H1 (cell line): ENCODE data around the gene SOWAHC. TPM values are rescaled to one million over a fixed set of nuclear protein-coding genes. Genes with fewer than 3 reads are reported as not detected.

ENCODE experiments used
- CTCF ChIA-PET: fragments of 300-600 bp; sonication (Branson Sonifier 250); formaldehyde crosslinking; loops from one replicate; lab custom pipeline; 2021; ENCODE audit not compliant: partially characterized antibody; lab: Charles Lee
- POLR2A ChIA-PET: fragments of 300-600 bp; sonication (Branson Sonifier 250); formaldehyde crosslinking; loops from one replicate; lab custom pipeline; 2021; ENCODE audit warnings: inconsistent platforms; ENCODE audit not compliant: partially characterized antibody; lab: Charles Lee
- DNase-seq, 2 experiments: peaks; one replicate each; pipeline versions ENCODE4 v3.0.0 to v3.0.0-alpha.2; 2010 to 2022; ENCODE audit warnings: low spot score in 2 of 2, low read depth in 1 of 2, mixed read lengths in 1 of 2
- FAIRE-seq: peaks from 2 replicates; lab custom pipeline; 2011; peaks lifted over from hg19 to GRCh38; lab: Jason Lieb, UNC
- H2AFZ ChIP-seq: 2 replicates; pipeline ENCODE4 v1.8.1; 2012; ENCODE audit warnings: low read length, inconsistent platforms
- H2AK5ac ChIP-seq: 2 replicates; pipeline ENCODE4 v1.6.1; 2013; ENCODE audit warnings: low read depth, low read length
- H2BK120ac ChIP-seq: replicated peaks from 2 replicates; pipeline ENCODE3; 2013; ENCODE audit warnings: low read depth, low read length, inconsistent platforms
- H2BK12ac ChIP-seq: 2 replicates; pipeline ENCODE4 v1.6.1; 2013; ENCODE audit warnings: low read depth, low read length
- H2BK15ac ChIP-seq: 2 replicates; pipeline ENCODE4 v1.6.1; 2013; ENCODE audit warnings: low read length
- H2BK20ac ChIP-seq: 2 replicates; pipeline ENCODE4 v1.6.1; 2013; ENCODE audit warnings: low read length
- H2BK5ac ChIP-seq: 2 replicates; pipeline ENCODE4 v1.6.1; 2013; ENCODE audit warnings: low read depth, low read length
- H3K14ac ChIP-seq: 2 replicates; pipeline ENCODE4 v1.6.1; 2013; ENCODE audit warnings: inconsistent platforms; ENCODE audit not compliant: insufficient read length
- H3K18ac ChIP-seq: 2 replicates; pipeline ENCODE4 v1.6.1; 2013; ENCODE audit warnings: low read length; ENCODE audit errors: extremely low read depth
- H3K23ac ChIP-seq: 2 replicates; pipeline ENCODE4 v1.6.1; 2013; ENCODE audit warnings: inconsistent platforms; ENCODE audit not compliant: insufficient read length
- H3K23me2 ChIP-seq: 2 replicates; pipeline ENCODE4 v1.6.1; 2013; ENCODE audit warnings: low read depth, low read length
- H3K27ac ChIP-seq: 2 replicates; pipeline ENCODE4 v1.6.1; 2011; ENCODE audit warnings: low read depth, low read length, inconsistent platforms
- H3K27me3 ChIP-seq, 4 experiments: replicated peaks in 1 of 4; 1 replicate in 1 of 4; 2 replicates in 3 of 4; pipeline versions ENCODE4 v1.6.1 to v1.8.1; 2011 to 2013; ENCODE audit warnings: low read length in 3 of 4, mild to moderate bottlenecking in 3 of 4, inconsistent platforms in 2 of 4, mixed read lengths in 2 of 4, moderate library complexity in 1 of 4; ENCODE audit not compliant: control insufficient read depth in 3 of 4, insufficient read depth in 3 of 4; ENCODE audit errors: extremely low read depth in 1 of 4
- H3K36me3 ChIP-seq, 4 experiments: 2 replicates each; pipeline versions ENCODE4 v1.6.1 to v1.8.1; 2011 to 2013; ENCODE audit warnings: mild to moderate bottlenecking in 4 of 4, low read length in 3 of 4, moderate library complexity in 2 of 4, control low read depth in 1 of 4, inconsistent platforms in 1 of 4; ENCODE audit not compliant: insufficient read depth in 4 of 4, control insufficient read depth in 2 of 4
- H3K4ac ChIP-seq: replicated peaks from 2 replicates; pipeline ENCODE3; 2013; ENCODE audit warnings: low read length, low read depth, mixed read lengths, inconsistent platforms; ENCODE audit not compliant: insufficient read length
- H3K4me1 ChIP-seq, 4 experiments: replicated peaks in 1 of 4; 1 replicate in 1 of 4; 2 replicates in 3 of 4; pipeline versions ENCODE4 v1.6.1 to v1.8.1; 2011 to 2013; ENCODE audit warnings: low read length in 3 of 4, inconsistent platforms in 2 of 4, mixed read lengths in 1 of 4; ENCODE audit not compliant: insufficient read depth in 4 of 4, control insufficient read depth in 3 of 4
- H3K4me2 ChIP-seq, 2 experiments: 2 replicates each; pipeline versions ENCODE4 v1.6.1 to v1.8.1; 2011 to 2013; ENCODE audit warnings: low read depth in 2 of 2, low read length in 2 of 2, control low read depth in 1 of 2, inconsistent platforms in 1 of 2, mild to moderate bottlenecking in 1 of 2; ENCODE audit not compliant: insufficient read depth in 1 of 2
- H3K4me3 ChIP-seq, 4 experiments: fragments of 200-600, 300-600 bp in 1 of 4; sonication (generic), shearing (Covaris generic), sonication (Bioruptor Twin) in 1 of 4; 2 replicates each; pipeline versions ENCODE4 v1.5.1 to v1.8.1; 2011 to 2016; ENCODE audit warnings: low read length in 4 of 4, low read depth in 3 of 4, control low read depth in 2 of 4, inconsistent platforms in 2 of 4, mild to moderate bottlenecking in 2 of 4, mixed read lengths in 1 of 4, moderate library complexity in 1 of 4; ENCODE audit not compliant: insufficient read depth in 2 of 4; ENCODE audit errors: extremely low read depth in 1 of 4
- H3K56ac ChIP-seq: replicated peaks from 2 replicates; pipeline ENCODE3; 2013; ENCODE audit warnings: low read depth, mild to moderate bottlenecking, mixed read lengths, low read length, inconsistent platforms; ENCODE audit not compliant: insufficient read length
- H3K79me1 ChIP-seq: 2 replicates; pipeline ENCODE4 v1.6.1; 2013; ENCODE audit warnings: low read depth, low read length, control low read depth
- H3K79me2 ChIP-seq, 2 experiments: 2 replicates each; pipeline versions ENCODE4 v1.6.1 to v1.8.1; 2012 to 2013; ENCODE audit warnings: low read length in 2 of 2, mild to moderate bottlenecking in 2 of 2, inconsistent platforms in 1 of 2; ENCODE audit not compliant: insufficient read depth in 2 of 2, control insufficient read depth in 1 of 2
- H3K9ac ChIP-seq, 4 experiments: replicated peaks in 1 of 4; 1 replicate in 1 of 4; 2 replicates in 3 of 4; pipeline versions ENCODE4 v1.6.1 to v1.8.1; 2011 to 2013; ENCODE audit warnings: low read depth in 3 of 4, low read length in 3 of 4, control low read depth in 2 of 4, mild to moderate bottlenecking in 2 of 4, moderate library complexity in 2 of 4, inconsistent platforms in 1 of 4; ENCODE audit errors: extremely low read depth in 1 of 4
- H3K9me3 ChIP-seq, 2 experiments: 2 replicates each; pipeline versions ENCODE4 v1.6.1 to v1.8.1; 2012 to 2013; ENCODE audit warnings: mild to moderate bottlenecking in 2 of 2, moderate library complexity in 2 of 2, control low read depth in 1 of 2, inconsistent platforms in 1 of 2, low read depth in 1 of 2, low read length in 1 of 2, mixed read lengths in 1 of 2; ENCODE audit not compliant: insufficient read depth in 2 of 2
- H4K20me1 ChIP-seq, 2 experiments: replicated peaks in 1 of 2; 2 replicates each; pipeline versions ENCODE3 to v1.8.1; 2011 to 2013; ENCODE audit warnings: inconsistent platforms in 2 of 2, low read length in 2 of 2, mild to moderate bottlenecking in 1 of 2; ENCODE audit not compliant: insufficient read depth in 2 of 2, control insufficient read depth in 1 of 2
- H4K5ac ChIP-seq: 2 replicates; pipeline ENCODE4 v1.6.1; 2013; ENCODE audit warnings: low read length, low read depth, mixed read lengths, inconsistent platforms; ENCODE audit not compliant: insufficient read length
- H4K8ac ChIP-seq: 2 replicates; pipeline ENCODE4 v1.8.0; 2013; ENCODE audit warnings: mild to moderate bottlenecking, moderate library complexity, low read length, inconsistent platforms; ENCODE audit not compliant: insufficient read depth; ENCODE audit errors: extremely low read depth
- H4K91ac ChIP-seq: replicated peaks from 2 replicates; pipeline ENCODE3; 2013; ENCODE audit warnings: low read length, mixed read lengths, inconsistent platforms; ENCODE audit not compliant: insufficient read length
- KDM5A ChIP-seq: fragments of 200-600 bp; IDR thresholded peaks from 2 replicates; pipeline ENCODE4 v1.7.1; 2012; ENCODE audit warnings: mild to moderate bottlenecking, low read length, inconsistent platforms, mixed read lengths
- POLR2A ChIP-seq, 2 experiments: IDR thresholded peaks; 1 replicate in 1 of 2; 2 replicates in 1 of 2; pipeline ENCODE4 v1.6.1; 2011; ENCODE audit warnings: low read depth in 2 of 2, low read length in 2 of 2, mild to moderate bottlenecking in 2 of 2; ENCODE audit errors: control extremely low read depth in 1 of 2
- WGBS, 2 experiments: shearing (Covaris generic) in 1 of 2; methylation state at CpG; one replicate each; pipeline versions ENCODE4 v1.1.6 to v1.1.7; 2013 to 2015; ENCODE audit warnings: low lambda C conversion rate in 2 of 2, mixed read lengths in 2 of 2, inconsistent platforms in 1 of 2, low coverage in 1 of 2, missing lambda C conversion rate in 1 of 2; ENCODE audit not compliant: insufficient replicate concordance in 2 of 2, insufficient coverage in 1 of 2, insufficient read length in 1 of 2; ENCODE audit errors: extremely low coverage in 1 of 2, missing lambda C conversion rate in 1 of 2; 5-methylcytosine and 5-hydroxymethylcytosine counted together
- polyA plus RNA-seq, 7 experiments: library from polyadenylated mRNA; depleted of rRNA in 3 of 7; stranded (reverse) in 5 of 7; unstranded in 2 of 7; fragments of >200 nt in 5 of 7; fragments of 200-250 nt in 2 of 7; gene quantifications; 1 replicate in 5 of 7; 2 replicates in 1 of 7; 4 replicates in 1 of 7; pipeline versions ENCODE4 v1.2.1 to v1.2.3, GENCODE V29; 2011 to 2013; ENCODE audit warnings: missing spikeins in 2 of 7, mixed read lengths in 2 of 7
- total RNA-seq: library from RNA; stranded (reverse); fragmentation: NEBNext Ultra II Directional; extraction: Animal tissue kit (Norgen Biotek cat#: 25700); gene quantifications from 2 replicates; pipeline ENCODE4 v1.2.1, GENCODE V29; 2021

Gene SOWAHC
- total and polyA plus RNA-seq, 2 of the 8 experiments (the other 6 are each of a cell fraction or from before 2014, with no cell fraction given): 3.1 to 17.8 TPM

DNA sequence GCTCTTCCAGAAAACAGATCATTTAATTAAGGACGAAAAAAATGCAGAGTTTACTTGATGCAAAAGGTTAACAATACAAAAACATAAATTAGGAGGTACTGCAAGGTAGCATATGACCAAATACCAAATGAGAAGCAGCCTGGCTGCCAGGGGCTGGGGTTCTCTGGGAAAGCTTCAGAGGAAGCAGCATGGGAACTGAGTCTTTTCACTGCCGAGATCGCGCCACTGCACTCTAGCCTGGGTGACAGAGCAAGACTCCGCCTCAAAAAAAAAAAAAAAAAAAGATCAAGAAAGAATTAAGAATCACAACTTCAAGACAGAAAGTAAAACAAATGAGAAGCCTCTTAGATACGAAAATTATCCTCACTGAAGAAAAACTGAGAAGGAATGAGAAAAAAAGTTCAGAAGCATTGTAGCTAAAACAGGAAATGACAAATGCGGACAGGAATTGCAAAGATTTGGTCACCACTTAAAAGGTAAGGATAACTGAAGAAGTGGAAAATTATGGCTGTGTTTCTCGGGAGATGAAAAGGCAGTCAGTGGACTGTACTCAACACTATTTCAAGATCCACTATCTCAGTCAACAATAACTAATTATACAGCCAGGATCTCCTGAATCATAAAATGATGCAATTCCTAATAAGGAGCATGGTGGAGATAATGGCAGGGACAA is 4.7 kb upstream of the SOWAHC start:
- H2BK12ac ChIP-seq: no peak overlapping the region
- H3K79me1 ChIP-seq: peaks cover 5% of the 10 kb centered on the region
- no peaks in the 10 kb centered on the region; the same call in 1 of the 2 replicates for H3K23me2 ChIP-seq
- no peaks in the 10 kb centered on the region for H3K27me3 ChIP-seq
- H3K4me3 ChIP-seq: no peak overlapping the region
- no peaks in the 10 kb centered on the region for H3K9me3 ChIP-seq
- no peak overlapping the region for H3K23ac ChIP-seq
- H4K5ac ChIP-seq: no peak overlapping the region
- peaks cover 12 to 86% of the 10 kb centered on the region in 2 experiments for H3K79me2 ChIP-seq
- no peak overlapping the region for H3K27ac ChIP-seq
- no peak overlapping the region for H2BK120ac ChIP-seq
- ChIA-PET CTCF (no interaction called here), POLR2A (interaction anchor here (0.5 kb wide), 1 partner anchor 1040 kb away, joined by 3 read pairs; no protein-coding TSS in a partner anchor)
- H3K4ac ChIP-seq: no peak overlapping the region
- no peak for FAIRE-seq
- no peak overlapping the region for H4K8ac ChIP-seq
- WGBS, 2 experiments: 73% methylated on average over 7 of the region's 8 CpGs; no CpG with 5 or more reads in 1 of the 2 experiments
- peaks cover 0 to 6% (median 3%) of the 10 kb centered on the region in 4 experiments; a peak in 2 of 7 replicates for H3K4me1 ChIP-seq
- no peak overlapping the region for H2AFZ ChIP-seq
- H4K20me1 ChIP-seq: peaks cover 0 to 5% of the 10 kb centered on the region in 2 experiments
- H2BK5ac ChIP-seq: no peak overlapping the region
- no peak overlapping the region for H3K9ac ChIP-seq
- no peak overlapping the region for H3K4me2 ChIP-seq
- no peak overlapping the region for H2BK15ac ChIP-seq
- no peak for DNase-seq
- no peak overlapping the region for H4K91ac ChIP-seq
- no peak overlapping the region for H3K14ac ChIP-seq
- no peak for TF ChIP-seq KDM5A
- no peak for TF ChIP-seq POLR2A (IDR thresholded peaks at IDR 0.05; ENCODE audit: control extremely low read depth in 1 of 2, low read depth in 2 of 2, low read length in 2 of 2)
- no peak overlapping the region for H3K56ac ChIP-seq
- H2AK5ac ChIP-seq: no peak overlapping the region
- H3K18ac ChIP-seq: no peak overlapping the region
- H2BK20ac ChIP-seq: no peak overlapping the region
- no peaks in the 10 kb centered on the region for H3K36me3 ChIP-seq
